ENCODE results near the gene TBC1D14. TPM values are rescaled to one million over a fixed set of nuclear protein-coding genes. Genes with fewer than 3 reads are reported as not detected.

Gene TBC1D14
- polyA plus RNA-seq, 1 of the 3 experiments (the other 2 are of a cell fraction) = 39.5 TPM

GRCh38 chr4:6943885-6944225 lies 34.2 kb downstream of the TBC1D14 start (continued):
- TF ChIP-seq RFX5 (IDR thresholded peaks at IDR 0.05; ENCODE audit: low read length) (no peak), EZH2phosphoT487 (IDR thresholded peaks at IDR 0.05; ENCODE audit: borderline replicate concordance, low read depth) (no peak), USF2 (IDR thresholded peaks at IDR 0.05; ENCODE audit: borderline replicate concordance, low read depth, low read length) (no peak), MEF2A (IDR thresholded peaks at IDR 0.05; ENCODE audit: borderline replicate concordance, low read depth) (no peak), EP300 (IDR thresholded peaks at IDR 0.05; ENCODE audit: borderline replicate concordance in 1 of 2, low read depth in 1 of 2, low read length in 1 of 2) (no peak)

- H4K20me1 ChIP-seq (ENCODE audit: insufficient read depth) = no peaks in the 10 kb centered on the region
- H2AFZ ChIP-seq (ENCODE audit: low read depth) = no peak overlapping the region
- no peak overlapping the region for H3K4me2 ChIP-seq
- DNase-seq = no peak
- no peaks in the 10 kb centered on the region for H3K36me3 ChIP-seq (replicated peaks in 1 of 2; ENCODE audit: control insufficient read depth in 1 of 2, insufficient read depth in 2 of 2, low read length in 1 of 2)
- CTCF ChIA-PET = interaction anchor here (0.6 to 5.2 kb wide), 8 partner anchors 10 to 224 kb away, joined by 3 to 24 read pairs (median 4); partner anchors contain the start of gene TBC1D14
- no peak overlapping the region for H3K9ac ChIP-seq
- no peaks in the 10 kb centered on the region for H3K9me2 ChIP-seq
- H3F3A ChIP-seq (replicated peaks; ENCODE audit: insufficient read depth) = peaks cover 11% of the 10 kb centered on the region
- H3K27ac ChIP-seq (ENCODE audit: low read depth in 2 of 2, low read length in 1 of 2) = no peak overlapping the region
- no peak for TF ChIP-seq MXI1 (IDR thresholded peaks at IDR 0.05; ENCODE audit: low read depth, low read length)
- TF ChIP-seq NFIC (IDR thresholded peaks at IDR 0.05; ENCODE audit: borderline replicate concordance) = no peak
- no peak for TF ChIP-seq MAX (IDR thresholded peaks at IDR 0.05; ENCODE audit: low read depth)
- TF ChIP-seq CHD2 (IDR thresholded peaks at IDR 0.05; ENCODE audit: low read length, partially characterized antibody) = no peak
- no peak for TF ChIP-seq USF2 (IDR thresholded peaks at IDR 0.05; ENCODE audit: borderline replicate concordance, low read depth, low read length)
- no peaks in the 10 kb centered on the region for H3K27me3 ChIP-seq (ENCODE audit: insufficient read depth)
- no peaks in the 10 kb centered on the region; the same call in 1 of the 2 replicates for H3K79me2 ChIP-seq (ENCODE audit: insufficient read depth)
- POLR2A ChIA-PET = no interaction called here
- 84% methylated on average over 18 of the region's 20 CpGs for WGBS (ENCODE audit: low lambda C conversion rate)
- no peak overlapping the region for H3K4me3 ChIP-seq (ENCODE audit: low read depth in 2 of 2, low read length in 1 of 2)
- peaks cover 17% of the 10 kb centered on the region in 2 experiments for H3K4me1 ChIP-seq (ENCODE audit: control insufficient read depth in 1 of 2, insufficient read depth in 2 of 2, low read depth in 1 of 2, low read length in 1 of 2)
- no peaks in the 10 kb centered on the region for H3K9me3 ChIP-seq
Observed at GRCh38 chr4:6944301-6945051, 34.9 kb downstream of the TBC1D14 start.

- H3K4me2 ChIP-seq = no peak overlapping the region
- ChIA-PET CTCF (interaction anchor here (0.9 to 5.2 kb wide), 7 partner anchors 10 to 225 kb away, joined by 3 to 24 read pairs (median 4); partner anchors contain the start of gene TBC1D14), POLR2A (no interaction called here)
- no peaks in the 10 kb centered on the region; the same call in 1 of the 2 replicates for H3K79me2 ChIP-seq (ENCODE audit: insufficient read depth)
- no peaks in the 10 kb centered on the region for H3K27me3 ChIP-seq (ENCODE audit: insufficient read depth)
- H3K9me3 ChIP-seq = no peaks in the 10 kb centered on the region
- DNase-seq = no peak
- H3K9ac ChIP-seq = no peak overlapping the region
- H3K4me1 ChIP-seq (ENCODE audit: control insufficient read depth in 1 of 2, insufficient read depth in 2 of 2, low read depth in 1 of 2, low read length in 1 of 2) = peaks cover 17% of the 10 kb centered on the region in 2 experiments
- no peak overlapping the region for H3K4me3 ChIP-seq (ENCODE audit: low read depth in 2 of 2, low read length in 1 of 2)
- WGBS (ENCODE audit: low lambda C conversion rate) = 94% methylated on average over 2 of the region's 2 CpGs
- no peaks in the 10 kb centered on the region for H3K36me3 ChIP-seq (replicated peaks in 1 of 2; ENCODE audit: control insufficient read depth in 1 of 2, insufficient read depth in 2 of 2, low read length in 1 of 2)
- no peaks in the 10 kb centered on the region for H4K20me1 ChIP-seq (ENCODE audit: insufficient read depth)
- H3K27ac ChIP-seq (ENCODE audit: low read depth in 2 of 2, low read length in 1 of 2) = no peak overlapping the region
- no peak overlapping the region for H2AFZ ChIP-seq (ENCODE audit: low read depth)
- H3K9me2 ChIP-seq = no peaks in the 10 kb centered on the region
- H3F3A ChIP-seq (replicated peaks; ENCODE audit: insufficient read depth) = peaks cover 11% of the 10 kb centered on the region
- TF ChIP-seq USF1 (IDR thresholded peaks at IDR 0.05; ENCODE audit: borderline replicate concordance, low read depth) = no peak
- TF ChIP-seq RAD21 (IDR thresholded peaks at IDR 0.05; ENCODE audit: low read length) = no peak
- TF ChIP-seq SIN3A (IDR thresholded peaks at IDR 0.05; ENCODE audit: borderline replicate concordance, low read depth, low read length) = no peak
- no peak for TF ChIP-seq FOSL2 (IDR thresholded peaks at IDR 0.05; ENCODE audit: borderline replicate concordance, low read depth)
- no peak for TF ChIP-seq EZH2phosphoT487 (IDR thresholded peaks at IDR 0.05; ENCODE audit: borderline replicate concordance, low read depth)
- TF ChIP-seq TEAD4 (IDR thresholded peaks at IDR 0.05; ENCODE audit: borderline replicate concordance, insufficient read depth) = no peak
- no peak for TF ChIP-seq MEF2A (IDR thresholded peaks at IDR 0.05; ENCODE audit: borderline replicate concordance, low read depth)
- TF ChIP-seq EP300 (IDR thresholded peaks at IDR 0.05; ENCODE audit: borderline replicate concordance in 1 of 2, low read depth in 1 of 2, low read length in 1 of 2) = no peak
- no peak for TF ChIP-seq GATA2 (CRISPR knock-in tag; IDR thresholded peaks at IDR 0.05)
- no peak for TF ChIP-seq NFIC (IDR thresholded peaks at IDR 0.05; ENCODE audit: borderline replicate concordance)
- no peak for TF ChIP-seq RFX5 (IDR thresholded peaks at IDR 0.05; ENCODE audit: low read length)
- no peak for TF ChIP-seq TCF12 (IDR thresholded peaks at IDR 0.05)
- no peak for TF ChIP-seq JUND (IDR thresholded peaks at IDR 0.05)
- TF ChIP-seq GABPA (IDR thresholded peaks at IDR 0.05; ENCODE audit: low read depth) = no peak
- TF ChIP-seq MAX (IDR thresholded peaks at IDR 0.05; ENCODE audit: low read depth) = no peak
- TF ChIP-seq RCOR1 (IDR thresholded peaks at IDR 0.05; ENCODE audit: low read length) = no peak
- TF ChIP-seq NRF1 (IDR thresholded peaks at IDR 0.05; ENCODE audit: low read depth, low read length) = no peak
- no peak for TF ChIP-seq FOXJ3 (CRISPR knock-in tag; IDR thresholded peaks at IDR 0.05)
Observed at GRCh38 chr4:6945052-6945409, 35.4 kb downstream of the TBC1D14 start.
